Measurements from ENCODE around the gene RASGRP4. TPM values are rescaled to one million over a fixed set of nuclear protein-coding genes. Genes with fewer than 3 reads are reported as not detected.
"Not testable (repeated sequence)": the region's sequence is repeated elsewhere in the genome, so short reads cannot be mapped to it uniquely, and the experiment has no call there.

RASGRP4 gene
- total RNA-seq, 1 experiment from 2014 or later, result not detected

GRCh38 chr19:38429811-38430156 lies 3.8 kb upstream of the RASGRP4 start:
- Histone ChIP-seq H3K4me1 (ENCODE audit: control insufficient read depth, insufficient read depth, low read length) (no peaks in the 10 kb centered on the region), H3K27ac (ENCODE audit: low read length) (no peak overlapping the region), H3K27me3 (ENCODE audit: control insufficient read depth, insufficient read depth, low read length) (no peaks in the 10 kb centered on the region), H3K36me3 (ENCODE audit: control insufficient read depth, insufficient read depth, low read length) (no peaks in the 10 kb centered on the region), H3K9me3 (ENCODE audit: control insufficient read depth, insufficient read depth, low read depth, low read length) (no peaks in the 10 kb centered on the region), H3K4me3 (ENCODE audit: low read depth in 2 of 2, low read length in 2 of 2) (no peak overlapping the region)
- no peak for ATAC-seq
- no TSS peak for BruUV-seq (replicated peaks)
- no peak for DNase-seq (ENCODE audit: low read depth, low spot score)
- POLR2A ChIA-PET, result no interaction called here
- TF ChIP-seq SIN3A (IDR thresholded peaks at IDR 0.05; ENCODE audit: borderline replicate concordance, insufficient read depth, low read depth, low read length) (no peak), TCF7L2 (IDR thresholded peaks at IDR 0.05; ENCODE audit: low read depth, low read length) (no peak), CTCF (IDR thresholded peaks at IDR 0.05) (no peak), POLR2AphosphoS5 (IDR thresholded peaks at IDR 0.05; ENCODE audit: low read depth, low read length) (no peak)
- CTCF ChIA-PET, result no interaction called here
- in situ Hi-C loops (cut with HindIII; ENCODE audit: low pct_unique_long_range_greater_than_20kb, low sequenced_read_pairs) (no loop called here), intact Hi-C loops (cut with micrococcal nuclease; ENCODE audit: unreplicated experiment) (no loop called here)

- Histone ChIP-seq H3K27me3 (ENCODE audit: control insufficient read depth, insufficient read depth, low read length) (no peaks in the 10 kb centered on the region), H3K4me3 (ENCODE audit: low read depth in 2 of 2, low read length in 2 of 2) (no peak overlapping the region), H3K9me3 (ENCODE audit: control insufficient read depth, insufficient read depth, low read depth, low read length) (no peaks in the 10 kb centered on the region), H3K36me3 (ENCODE audit: control insufficient read depth, insufficient read depth, low read length) (no peaks in the 10 kb centered on the region), H3K4me1 (ENCODE audit: control insufficient read depth, insufficient read depth, low read length) (no peaks in the 10 kb centered on the region), H3K27ac (ENCODE audit: low read length) (no peak overlapping the region)
- DNase-seq (ENCODE audit: low read depth, low spot score) (no peak), ATAC-seq (no peak; the same call in 1 of the 2 replicates)
- CTCF ChIA-PET, result interaction anchor here (0.8 kb wide), 1 partner anchor 27 kb away, joined by 4 read pairs; the partner anchor contains the start of gene FAM98C
- no peak for TF ChIP-seq REST (IDR thresholded peaks at IDR 0.05; ENCODE audit: insufficient read depth in 1 of 2, low read depth in 2 of 2, low read length in 1 of 2)
- TF ChIP-seq POLR2AphosphoS5 (IDR thresholded peaks at IDR 0.05; ENCODE audit: low read depth, low read length), result no peak
- TF ChIP-seq TCF7L2 (IDR thresholded peaks at IDR 0.05; ENCODE audit: low read depth, low read length), result no peak
- no peak for TF ChIP-seq SIN3A (IDR thresholded peaks at IDR 0.05; ENCODE audit: borderline replicate concordance, insufficient read depth, low read depth, low read length)
- no peak for TF ChIP-seq CTCF (IDR thresholded peaks at IDR 0.05)
- in situ Hi-C loops (cut with HindIII; ENCODE audit: low pct_unique_long_range_greater_than_20kb, low sequenced_read_pairs), result no loop called here
- POLR2A ChIA-PET, result interaction anchor here (0.7 kb wide), 2 partner anchors 22 to 161 kb away, joined by 3 read pairs; no protein-coding TSS in a partner anchor
- intact Hi-C loops (cut with micrococcal nuclease; ENCODE audit: unreplicated experiment), result no loop called here
- BruUV-seq (replicated peaks), result no TSS peak
These were observed 3.2 kb upstream of the RASGRP4 start for GRCh38 chr19:38429055-38429810.

GRCh38 chr19:38427035-38427677 lies 1.1 kb upstream of the RASGRP4 start:
- ATAC-seq; H3K4me3 ChIP-seq (ENCODE audit: low read depth in 2 of 2, low read length in 2 of 2); intact Hi-C loops (cut with micrococcal nuclease; ENCODE audit: unreplicated experiment); H3K36me3 ChIP-seq (ENCODE audit: control insufficient read depth, insufficient read depth, low read length); H3K27me3 ChIP-seq (ENCODE audit: control insufficient read depth, insufficient read depth, low read length); H3K4me1 ChIP-seq (ENCODE audit: control insufficient read depth, insufficient read depth, low read length); H3K9me3 ChIP-seq (ENCODE audit: control insufficient read depth, insufficient read depth, low read depth, low read length); DNase-seq (ENCODE audit: low read depth, low spot score); BruUV-seq (replicated peaks); H3K27ac ChIP-seq (ENCODE audit: low read length); in situ Hi-C loops (cut with HindIII; ENCODE audit: low pct_unique_long_range_greater_than_20kb, low sequenced_read_pairs); POLR2A ChIA-PET: not testable (repeated sequence)
- CTCF ChIA-PET, result interaction anchor here (0.7 kb wide), 1 partner anchor 17 kb away, joined by 3 read pairs; no protein-coding TSS in a partner anchor
